Vagina (tissue), 2 donors: ENCODE measurements around the gene PKLR.

ENCODE experiments used
- CTCF ChIP-seq, 3 experiments: fragments of 450-650 bp in 2 of 3; fragments of 200-600 bp in 1 of 3; sonication (generic) in 1 of 3; IDR thresholded peaks; one replicate each; pipeline ENCODE4 v1.5.1; 2017 to 2019; ENCODE audit warnings: antibody characterized with exemption in 3 of 3, mild to moderate bottlenecking in 2 of 3, moderate library complexity in 2 of 3
- POLR2A ChIP-seq, 2 donors: fragments of 450-650 bp; IDR thresholded peaks; one replicate each; pipeline ENCODE4 v1.6.1; 2017; ENCODE audit warnings: antibody characterized with exemption in 2 of 2, mild to moderate bottlenecking in 2 of 2, moderate library complexity in 2 of 2
- POLR2AphosphoS5 ChIP-seq, 2 donors: sonication (generic); formaldehyde crosslinking; IDR thresholded peaks; one replicate each; pipeline ENCODE4 v1.9.0; 2017; ENCODE audit warnings: antibody characterized with exemption in 2 of 2, mild to moderate bottlenecking in 2 of 2, low read depth in 1 of 2; ENCODE audit not compliant: insufficient read depth in 1 of 2

GRCh38 chr1:155305881-155306391, 4.7 kb upstream of the PKLR start:
- TF ChIP-seq CTCF (IDR thresholded peaks at IDR 0.05) (no peak), POLR2A (IDR thresholded peaks at IDR 0.05) (no peak), POLR2AphosphoS5 (IDR thresholded peaks at IDR 0.05; ENCODE audit: insufficient read depth in 1 of 2, low read depth in 1 of 2) (no peak)
